PC-9 (cell line): ENCODE data around the gene PGAP6. TPM values are rescaled to one million over a fixed set of nuclear protein-coding genes. Genes with fewer than 3 reads are reported as not detected.

ENCODE experiments used
- BruUV-seq: library from RNA; stranded (reverse); fragments of 400-500 nt; replicated peaks from 2 replicates; lab custom pipeline; 2021; lab: Mats Ljungman, UMichigan
- CTCF ChIA-PET: fragments of 300-600 bp; sonication (Branson Sonifier 250); formaldehyde crosslinking; loops from one replicate; lab custom pipeline; 2022; ENCODE audit warnings: antibody characterized with exemption; lab: Charles Lee
- POLR2A ChIA-PET: fragments of 300-600 bp; sonication (Branson Sonifier 250); formaldehyde crosslinking; loops from one replicate; lab custom pipeline; 2022; ENCODE audit warnings: antibody characterized with exemption; ENCODE audit not compliant: unreplicated experiment; lab: Charles Lee
- DNase-seq, 2 experiments: peaks; one replicate each; pipeline versions ENCODE4 v3.0.0 to v3.0.0-alpha.2; 2015 to 2022; ENCODE audit warnings: mixed read lengths in 1 of 2
- H2AFZ ChIP-seq: fragments of 200-600 bp; sonication (generic); 2 replicates; pipeline ENCODE4 v1.8.1; 2017; ENCODE audit warnings: antibody characterized with exemption
- H3F3A ChIP-seq: fragments of 200-600 bp; sonication (generic); 2 replicates; pipeline ENCODE4 v1.8.1; 2017; ENCODE audit warnings: antibody characterized with exemption, mild to moderate bottlenecking, low read depth; ENCODE audit not compliant: insufficient read depth
- H3K27ac ChIP-seq: fragments of 200-600 bp; sonication (generic); 2 replicates; pipeline ENCODE4 v1.6.1; 2016; ENCODE audit warnings: mixed run types
- H3K27me3 ChIP-seq: fragments of 200-600 bp; sonication (generic); 2 replicates; pipeline ENCODE4 v1.6.1; 2016; ENCODE audit warnings: low read depth, mixed run types; ENCODE audit not compliant: insufficient read depth
- H3K36me3 ChIP-seq: fragments of 200-600 bp; sonication (generic); 2 replicates; pipeline ENCODE4 v1.6.1; 2016; ENCODE audit warnings: low read depth, mixed run types
- H3K4me1 ChIP-seq: fragments of 200-600 bp; sonication (generic); replicated peaks from 2 replicates; pipeline ENCODE4 v1.6.1; 2016; ENCODE audit warnings: mixed run types; ENCODE audit not compliant: insufficient read depth
- H3K4me2 ChIP-seq: fragments of 200-600 bp; sonication (generic); 2 replicates; pipeline ENCODE4 v1.6.1; 2017; ENCODE audit warnings: mixed run types
- H3K4me3 ChIP-seq: fragments of 200-600 bp; sonication (generic); 2 replicates; pipeline ENCODE4 v1.6.1; 2016; ENCODE audit warnings: mixed run types
- H3K79me2 ChIP-seq: fragments of 200-600 bp; sonication (generic); 2 replicates; pipeline ENCODE4 v1.6.1; 2017; ENCODE audit warnings: low read depth, mixed run types
- H3K9me2 ChIP-seq: fragments of 200-600 bp; sonication (generic); 2 replicates; pipeline ENCODE4 v1.8.1; 2017; ENCODE audit warnings: mild to moderate bottlenecking; ENCODE audit not compliant: insufficient read depth
- H3K9me3 ChIP-seq: fragments of 200-600 bp; sonication (generic); 2 replicates; pipeline ENCODE4 v1.8.1; 2016; ENCODE audit warnings: low read depth; ENCODE audit not compliant: insufficient read depth
- H4K20me1 ChIP-seq: fragments of 200-600 bp; sonication (generic); 2 replicates; pipeline ENCODE4 v1.8.1; 2017; ENCODE audit not compliant: insufficient read depth
- CTCF ChIP-seq: fragments of 200-600 bp; sonication (generic); conservative IDR thresholded peaks from 2 replicates; pipeline ENCODE4 v1.6.1; 2017; ENCODE audit warnings: mixed run types, antibody characterized with exemption, mild to moderate bottlenecking, moderate library complexity
- EZH2 ChIP-seq: fragments of 200-600 bp; sonication (generic); IDR thresholded peaks from 2 replicates; pipeline ENCODE4 v1.8.0; 2017; ENCODE audit warnings: antibody characterized with exemption, low read depth
- intact Hi-C: fragments of 100-400 bp; cut with micrococcal nuclease; formaldehyde crosslinking; loops from one replicate; pipeline ENCODE4 v1.10.0; 2022; ENCODE audit not compliant: unreplicated experiment
- total RNA-seq: library from RNA; stranded (reverse); gene quantifications from 2 replicates; pipeline ENCODE4 v1.2.3, GENCODE V29; 2021

PGAP6 gene
- total RNA-seq, 1 experiment from 2014 or later: 45.6 TPM

DNA sequence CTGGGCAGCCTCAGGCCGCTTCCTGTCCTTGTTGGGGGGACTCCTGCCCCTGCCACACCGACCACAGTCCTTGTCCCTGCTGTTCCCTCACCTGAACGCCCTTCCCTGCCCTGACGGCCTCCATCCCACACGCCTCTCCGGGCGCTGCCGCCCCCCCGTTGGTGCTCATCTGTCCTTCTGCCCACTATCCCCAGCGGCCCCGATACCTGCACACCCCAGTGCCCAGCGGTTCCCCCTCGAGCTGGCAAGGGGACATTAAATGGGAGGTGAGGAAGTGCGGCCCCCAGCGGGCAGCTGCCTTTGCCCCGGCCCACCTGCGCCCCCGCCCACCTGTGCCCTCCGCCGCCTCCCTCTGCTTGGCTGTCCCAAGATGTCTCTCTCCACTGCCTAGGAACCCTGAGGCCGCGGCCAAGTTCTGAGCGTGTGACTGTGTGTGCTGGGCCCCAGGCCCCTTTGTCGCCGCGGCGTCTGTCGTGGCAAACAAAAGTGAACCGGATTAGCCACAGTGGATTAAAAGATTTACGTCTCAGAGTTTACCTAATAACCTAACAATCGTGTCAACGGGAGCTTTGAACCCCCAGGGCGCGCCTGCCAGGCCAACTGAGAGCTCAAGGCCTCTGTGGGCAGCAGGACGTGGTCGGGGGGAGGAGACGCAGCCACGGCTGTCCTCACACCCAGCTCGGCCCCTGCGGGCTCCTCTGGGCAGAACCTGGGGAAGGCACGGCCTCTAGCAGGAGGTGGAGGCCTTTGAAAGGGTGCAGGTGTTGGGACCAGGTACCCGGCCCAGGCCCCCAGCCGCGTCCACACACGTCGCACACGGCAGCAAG, 21.7 kb downstream of the PGAP6 start:
- Histone ChIP-seq H3K27ac (no peak overlapping the region), H3K36me3 (no peaks in the 10 kb centered on the region), H3K4me1 (no peaks in the 10 kb centered on the region), H3K9me2 (no peaks in the 10 kb centered on the region), H3K4me2 (no peak overlapping the region), H3K27me3 (peaks cover 6% of the 10 kb centered on the region; the same call in 1 of the 2 replicates), H2AFZ (no peak overlapping the region), H3K4me3 (no peak overlapping the region), H3K9me3 (no peaks in the 10 kb centered on the region), H3F3A (0 out of 2 replicates have a peak, but pooled peaks cover 5% of the 10 kb centered on the region), H4K20me1 (no peaks in the 10 kb centered on the region), H3K79me2 (no peaks in the 10 kb centered on the region)
- intact Hi-C loops: no loop called here
- no peak for DNase-seq
- no peak for TF ChIP-seq EZH2
- no peak for TF ChIP-seq CTCF
- CTCF ChIA-PET: no interaction called here
- no TSS peak for BruUV-seq
- POLR2A ChIA-PET: no interaction called here

GRCh38 chr16:359067-359763, 22.6 kb downstream of the PGAP6 start:
- H2AFZ ChIP-seq: no peak overlapping the region
- DNase-seq: no peak
- TF ChIP-seq CTCF (no peak), EZH2 (no peak)
- H4K20me1 ChIP-seq: no peaks in the 10 kb centered on the region
- H3F3A ChIP-seq: 0 out of 2 replicates have a peak, but pooled peaks cover 3% of the 10 kb centered on the region
- intact Hi-C loops: no loop called here
- no peak overlapping the region for H3K4me2 ChIP-seq
- no peaks in the 10 kb centered on the region for H3K79me2 ChIP-seq
- no peak overlapping the region for H3K27ac ChIP-seq
- H3K36me3 ChIP-seq: no peaks in the 10 kb centered on the region
- H3K4me1 ChIP-seq: no peaks in the 10 kb centered on the region
- CTCF ChIA-PET: no interaction called here
- H3K4me3 ChIP-seq: no peak overlapping the region
- BruUV-seq: no TSS peak
- POLR2A ChIA-PET: no interaction called here
- peaks cover 6% of the 10 kb centered on the region; the same call in 1 of the 2 replicates for H3K27me3 ChIP-seq
- H3K9me3 ChIP-seq: no peaks in the 10 kb centered on the region
- no peaks in the 10 kb centered on the region for H3K9me2 ChIP-seq

- Histone ChIP-seq H3K79me2 (peaks cover 1% of the 10 kb centered on the region; the same call in 1 of the 2 replicates), H3K9me2 (no peaks in the 10 kb centered on the region), H3K9me3 (no peaks in the 10 kb centered on the region), H3K4me1 (no peaks in the 10 kb centered on the region), H3F3A (0 out of 2 replicates have a peak, but pooled peaks cover 1% of the 10 kb centered on the region), H3K4me2 (no peak overlapping the region), H3K27me3 (no peaks in the 10 kb centered on the region), H3K27ac (no peak overlapping the region), H3K36me3 (no peaks in the 10 kb centered on the region), H2AFZ (no peak overlapping the region), H4K20me1 (no peaks in the 10 kb centered on the region), H3K4me3 (no peak overlapping the region)
- TF ChIP-seq EZH2 (no peak), CTCF (no peak)
- BruUV-seq: no TSS peak
- intact Hi-C loops: no loop called here
- ChIA-PET CTCF (no interaction called here), POLR2A (interaction anchor here (0.6 kb wide), 1 partner anchor 289 kb away, joined by 4 read pairs; no protein-coding TSS in a partner anchor)
- DNase-seq: no peak
These were observed 25.0 kb downstream of the PGAP6 start for GRCh38 chr16:356741-357140.
